Testis (tissue), 3 donors: ENCODE data around the gene PDPK1. TPM values are rescaled to one million over a fixed set of nuclear protein-coding genes. Genes with fewer than 3 reads are reported as not detected.
A peak's percentile ranks its signal among the peaks of the same experiment; 100 is the strongest.
"Not testable (repeated sequence)": the region's sequence is repeated elsewhere in the genome, so short reads cannot be mapped to it uniquely, and the experiment has no call there.

Experiments used
- DNase-seq: peaks from one replicate; pipeline ENCODE4 v3.0.0-alpha.2; 2019
- H3K27ac ChIP-seq, 2 donors: fragments of 200-600 bp; sonication (generic); one replicate each; pipeline ENCODE4 v1.5.1; 2019
- H3K27me3 ChIP-seq: fragments of 200-600 bp; sonication (generic); one replicate; pipeline ENCODE4 v1.5.1; 2019
- H3K36me3 ChIP-seq: fragments of 200-600 bp; sonication (generic); one replicate; pipeline ENCODE4 v1.5.1; 2017; ENCODE audit warnings: low read depth; ENCODE audit errors: missing control alignments
- H3K4me1 ChIP-seq: fragments of 200-600 bp; sonication (generic); one replicate; pipeline ENCODE4 v1.5.1; 2019
- H3K4me3 ChIP-seq, 2 donors: fragments of 200-600 bp; sonication (generic); one replicate each; pipeline ENCODE4 v1.5.1; 2017 to 2019
- H3K9me3 ChIP-seq: fragments of 200-600 bp; sonication (generic); one replicate; pipeline ENCODE4 v1.5.1; 2017
- POLR2A ChIP-seq: fragments of 450-650 bp; IDR thresholded peaks from one replicate; pipeline ENCODE4 v1.6.1; 2017; ENCODE audit warnings: antibody characterized with exemption, mild to moderate bottlenecking, moderate library complexity
- WGBS, 2 donors: methylation state at CpG; one replicate each; pipeline ENCODE4 v1.1.5; 2018; 5-methylcytosine and 5-hydroxymethylcytosine counted together
- intact Hi-C: fragments of 100-400 bp; cut with DNase I; formaldehyde crosslinking; loops from one replicate; pipeline ENCODE4 v1.15.1; 2023; ENCODE audit warnings: low total_unique reads
- polyA plus RNA-seq: library from polyadenylated mRNA; stranded (reverse); fragments of 350-450 nt; fragmentation: Illumina TruSeq; extraction: RNeasy Lipid Tissue Mini Kit (QIAGEN cat#74804); gene quantifications from one replicate; pipeline ENCODE4 v1.2.3, GENCODE V29; 2014; ENCODE audit warnings: low read depth, low replicate concordance; ENCODE audit not compliant: insufficient read depth
- total RNA-seq, 2 donors: library from RNA; depleted of rRNA; stranded (reverse); fragments of >200 nt; gene quantifications; one replicate each; pipeline ENCODE4 v1.2.3, GENCODE V29; 2016
- TF ChIP-seq, protein P1 (sequence below), 3 experiments: fragments of 450-650 bp in 2 of 3; fragments of 200-600 bp in 1 of 3; sonication (generic) in 1 of 3; IDR thresholded peaks; one replicate each; pipeline ENCODE4 v1.5.1; 2016 to 2019; ENCODE audit warnings: antibody characterized with exemption in 3 of 3, mild to moderate bottlenecking in 2 of 3, moderate library complexity in 1 of 3

The PDPK1 gene
- total and polyA plus RNA-seq, 3 donors from 2014 or later, result 53.0 to 75.3 (median 61.1) TPM

DNA sequence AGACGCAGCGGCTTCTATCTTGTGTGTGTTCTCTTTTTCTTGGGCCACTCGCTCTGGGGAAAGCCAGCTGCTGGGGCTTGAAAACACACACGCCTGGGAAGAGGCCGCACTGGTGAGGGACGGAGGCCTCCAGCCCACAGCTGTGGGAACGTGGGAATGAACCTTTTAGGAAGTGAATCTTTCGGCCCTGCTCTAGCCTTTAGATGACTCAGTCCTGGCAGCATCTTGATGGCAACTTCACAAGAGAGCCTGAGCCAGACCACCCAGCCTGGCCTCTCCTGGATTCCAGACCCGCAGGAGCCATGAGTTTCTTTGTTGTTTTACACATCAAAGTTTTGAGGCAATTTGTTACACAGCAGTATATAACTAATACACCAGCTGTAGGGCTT, 2.2 kb upstream of the PDPK1 start:
- peak; percentile 47 for DNase-seq
- H3K4me1 ChIP-seq, result peaks cover 9% of the 10 kb centered on the region
- TF ChIP-seq, protein P1, sequence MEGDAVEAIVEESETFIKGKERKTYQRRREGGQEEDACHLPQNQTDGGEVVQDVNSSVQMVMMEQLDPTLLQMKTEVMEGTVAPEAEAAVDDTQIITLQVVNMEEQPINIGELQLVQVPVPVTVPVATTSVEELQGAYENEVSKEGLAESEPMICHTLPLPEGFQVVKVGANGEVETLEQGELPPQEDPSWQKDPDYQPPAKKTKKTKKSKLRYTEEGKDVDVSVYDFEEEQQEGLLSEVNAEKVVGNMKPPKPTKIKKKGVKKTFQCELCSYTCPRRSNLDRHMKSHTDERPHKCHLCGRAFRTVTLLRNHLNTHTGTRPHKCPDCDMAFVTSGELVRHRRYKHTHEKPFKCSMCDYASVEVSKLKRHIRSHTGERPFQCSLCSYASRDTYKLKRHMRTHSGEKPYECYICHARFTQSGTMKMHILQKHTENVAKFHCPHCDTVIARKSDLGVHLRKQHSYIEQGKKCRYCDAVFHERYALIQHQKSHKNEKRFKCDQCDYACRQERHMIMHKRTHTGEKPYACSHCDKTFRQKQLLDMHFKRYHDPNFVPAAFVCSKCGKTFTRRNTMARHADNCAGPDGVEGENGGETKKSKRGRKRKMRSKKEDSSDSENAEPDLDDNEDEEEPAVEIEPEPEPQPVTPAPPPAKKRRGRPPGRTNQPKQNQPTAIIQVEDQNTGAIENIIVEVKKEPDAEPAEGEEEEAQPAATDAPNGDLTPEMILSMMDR (IDR thresholded peaks at IDR 0.05), result no peak
- TF ChIP-seq POLR2A, result no peak
- H3K4me3 ChIP-seq, result no peak overlapping the region
- 56 to 77% methylated on average over 9 of the region's 9 CpGs for WGBS, 2 donors
- no peaks in the 10 kb centered on the region for H3K27me3 ChIP-seq
- H3K27ac ChIP-seq, result peak overlapping the region in 1 of 2 donors; percentile 81
- H3K9me3 ChIP-seq, result no peaks in the 10 kb centered on the region
- H3K36me3 ChIP-seq, result no peaks in the 10 kb centered on the region
- intact Hi-C loops, result no loop called here

DNA sequence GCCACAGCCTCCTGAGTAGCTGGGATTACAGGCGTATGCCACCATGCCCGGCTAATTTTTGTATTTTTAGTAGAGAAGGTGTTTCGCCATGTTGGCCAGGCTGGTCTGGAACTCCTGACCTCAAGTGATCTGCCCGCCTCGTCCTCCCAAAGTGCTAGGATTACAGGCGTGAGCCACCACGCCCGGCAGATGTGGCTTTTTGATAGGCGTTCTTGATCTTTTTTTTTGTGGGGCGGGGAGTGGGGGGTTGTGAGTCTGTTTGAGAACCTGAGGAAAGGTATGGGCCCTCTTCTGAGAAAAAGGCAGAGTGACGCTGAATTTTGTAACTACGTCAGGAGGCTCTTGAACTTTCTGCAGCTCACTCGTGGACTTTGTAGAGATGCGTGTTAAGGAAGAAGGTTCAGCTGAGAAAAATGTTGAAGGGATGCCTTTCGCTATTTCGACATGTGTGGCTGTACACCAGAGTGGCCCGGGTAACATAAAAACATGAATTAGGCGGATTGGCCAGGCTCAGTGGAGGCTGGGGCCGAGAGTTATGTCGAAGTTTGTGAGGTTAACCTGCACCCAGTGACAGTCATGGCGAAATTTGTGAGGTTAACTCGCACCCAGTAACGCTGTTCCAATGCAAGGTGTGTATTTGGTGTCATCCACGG, 1.5 kb downstream of the PDPK1 start:
- WGBS, 2 donors, result 59 to 68% methylated on average over 24 of the region's 24 CpGs
- H3K4me3 ChIP-seq, intact Hi-C loops, H3K27me3 ChIP-seq, DNase-seq, H3K36me3 ChIP-seq, H3K9me3 ChIP-seq, H3K27ac ChIP-seq: not testable (repeated sequence)
- peaks cover 12% of the 10 kb centered on the region for H3K4me1 ChIP-seq

DNA sequence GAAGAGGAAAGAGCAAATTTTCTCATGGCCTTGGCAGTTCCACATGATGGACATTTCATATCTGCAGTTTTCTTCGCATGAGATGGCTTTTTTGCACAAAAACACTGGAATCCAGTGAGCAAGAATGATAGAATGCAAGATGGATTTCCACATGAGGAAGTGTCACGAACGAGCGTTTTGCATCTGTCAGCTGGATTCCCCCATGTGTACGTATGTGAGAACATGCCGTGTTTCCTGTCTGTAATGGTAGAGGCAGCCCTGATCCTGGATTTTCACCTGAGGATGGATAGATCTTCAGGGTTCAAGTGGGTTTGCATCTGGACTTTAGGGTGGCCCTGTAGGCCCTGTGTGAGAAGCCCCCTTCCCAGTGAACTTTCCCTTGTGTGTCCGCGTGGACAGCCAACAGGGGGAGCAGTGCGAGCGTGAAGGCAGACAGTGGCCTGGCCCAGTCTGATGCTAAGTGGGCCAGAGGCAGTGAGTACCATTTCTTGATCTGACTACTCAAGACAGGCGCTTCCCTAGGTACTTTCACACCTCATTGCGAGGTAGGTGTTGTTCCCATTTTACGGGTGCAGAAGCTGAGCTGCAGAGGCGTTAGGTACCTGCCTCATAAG, 2.1 kb downstream of the PDPK1 start:
- H3K27me3 ChIP-seq, H3K27ac ChIP-seq, intact Hi-C loops, H3K4me3 ChIP-seq, H3K36me3 ChIP-seq, H3K9me3 ChIP-seq: not testable (repeated sequence)
- peak; percentile 75 for DNase-seq
- peaks cover 12% of the 10 kb centered on the region for H3K4me1 ChIP-seq
- TF ChIP-seq, protein P1 (IDR thresholded peaks at IDR 0.05), result peak; percentile 16 to 34 (median 24)
- 32 to 37% methylated on average over 12 to 14 of the region's 14 CpGs for WGBS, 2 donors

DNA sequence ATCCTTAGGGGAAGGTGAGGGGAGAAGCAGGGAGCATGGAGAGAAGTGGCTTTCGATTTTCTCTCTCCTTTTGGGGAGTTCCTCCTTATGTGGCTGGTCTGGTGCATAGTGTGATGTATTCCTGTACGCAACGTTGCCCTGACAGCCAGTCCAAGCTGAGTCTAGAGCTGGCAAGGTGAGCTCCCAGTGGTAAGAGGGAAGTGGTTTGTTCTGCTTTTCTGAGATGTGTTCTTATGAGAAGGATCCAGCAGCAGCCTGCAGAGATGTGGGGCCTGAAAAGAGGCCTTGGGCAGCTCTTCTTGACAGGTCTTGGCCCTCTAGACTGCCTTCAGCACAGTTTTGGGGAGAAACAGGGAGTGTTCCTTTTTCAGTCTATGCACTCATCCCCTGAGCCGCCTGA, 3.1 kb downstream of the PDPK1 start:
- H3K4me1 ChIP-seq, result peaks cover 12% of the 10 kb centered on the region
- WGBS, 2 donors, result 60 to 74% methylated on average over 4 of the region's 4 CpGs
- DNase-seq, intact Hi-C loops, H3K4me3 ChIP-seq, H3K27me3 ChIP-seq, H3K27ac ChIP-seq, H3K9me3 ChIP-seq, H3K36me3 ChIP-seq: not testable (repeated sequence)

DNA sequence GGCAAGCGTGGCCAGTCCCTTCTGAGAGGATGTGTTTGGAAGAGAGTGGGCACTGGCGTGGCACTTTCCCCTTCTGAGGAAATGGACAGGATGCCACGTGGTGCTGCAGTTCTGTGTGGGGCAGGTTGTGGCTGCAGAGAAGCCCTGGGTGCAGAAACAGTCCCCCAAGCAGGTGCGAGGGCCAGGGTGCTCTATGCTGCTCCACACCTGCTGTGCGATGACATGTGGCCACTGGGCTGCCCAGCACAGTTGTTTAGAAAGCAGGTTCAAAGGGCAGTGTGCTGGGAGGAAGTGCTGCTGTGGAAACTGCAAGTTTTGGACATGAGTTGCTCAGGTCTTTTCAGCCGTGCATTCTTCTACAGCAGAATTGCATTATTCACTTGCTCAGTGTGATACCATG, 3.6 kb downstream of the PDPK1 start:
- not testable (repeated sequence) for H3K4me3 ChIP-seq

DNA sequence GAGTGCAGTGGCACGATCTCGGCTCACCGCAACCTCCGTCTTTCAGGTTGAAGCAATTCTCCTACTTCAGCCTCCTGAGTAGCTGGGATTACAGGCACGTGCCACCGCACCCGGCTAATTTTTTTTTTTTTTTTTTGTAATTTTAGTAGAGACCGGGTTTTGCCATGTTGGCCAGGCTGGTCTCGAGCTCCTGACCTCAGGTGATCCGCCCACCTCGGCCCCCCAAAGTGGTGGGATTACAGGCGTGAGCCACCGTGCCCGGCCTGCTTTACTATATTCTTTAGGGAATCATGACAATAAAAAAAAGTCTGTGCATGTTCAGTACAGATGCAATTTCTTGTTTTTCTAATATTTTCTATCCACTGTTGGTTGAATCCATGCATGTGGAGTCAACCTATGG, 6.0 kb downstream of the PDPK1 start:
- H3K36me3 ChIP-seq, H3K9me3 ChIP-seq, DNase-seq, intact Hi-C loops, H3K4me3 ChIP-seq, H3K27me3 ChIP-seq, H3K27ac ChIP-seq: not testable (repeated sequence)
- WGBS, 2 donors, result 76 to 77% methylated on average over 14 of the region's 14 CpGs
- peaks cover 12% of the 10 kb centered on the region for H3K4me1 ChIP-seq

More for the DNA sequence above, 3.6 kb downstream of the PDPK1 start:
- H3K36me3 ChIP-seq, H3K9me3 ChIP-seq, H3K27ac ChIP-seq, intact Hi-C loops, H3K27me3 ChIP-seq, DNase-seq: not testable (repeated sequence)
- WGBS, 2 donors, result 44 to 56% methylated on average over 1 to 6 of the region's 6 CpGs
- H3K4me1 ChIP-seq, result peaks cover 12% of the 10 kb centered on the region

DNA sequence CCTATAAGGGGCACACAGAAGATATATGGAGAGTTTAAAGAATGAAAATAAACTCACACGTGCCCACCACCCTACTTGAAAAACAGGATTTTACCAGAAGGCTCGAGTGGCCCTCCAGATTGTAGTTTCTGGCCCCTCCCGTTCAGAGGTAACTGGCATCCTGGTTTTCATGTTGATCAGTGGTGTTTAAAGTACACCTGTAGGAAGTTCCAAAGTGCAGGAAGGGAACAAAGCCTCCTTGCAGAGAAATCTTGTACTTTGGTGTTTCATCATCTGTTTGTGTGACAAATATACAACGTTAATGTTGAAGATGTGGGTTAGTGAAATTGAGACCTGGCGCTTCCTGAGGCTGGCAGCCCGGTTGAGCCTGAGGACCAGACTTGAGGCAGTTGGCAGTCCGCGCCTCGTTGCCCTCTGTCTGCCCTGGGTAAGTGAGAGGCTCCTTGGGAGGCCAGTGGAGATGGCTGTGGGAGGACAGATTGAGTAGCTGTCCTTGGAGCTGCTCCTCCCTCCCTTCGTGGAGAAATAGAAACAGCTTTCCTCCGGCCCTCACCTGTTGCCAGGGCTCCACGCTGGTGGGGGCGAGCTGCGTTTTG, 12.6 kb downstream of the PDPK1 start:
- H3K27me3 ChIP-seq, H3K9me3 ChIP-seq, H3K36me3 ChIP-seq, DNase-seq, H3K4me1 ChIP-seq, intact Hi-C loops, H3K27ac ChIP-seq, H3K4me3 ChIP-seq: not testable (repeated sequence)
- no CpG with 5 or more reads among the region's 14 CpGs for WGBS, 2 donors

DNA sequence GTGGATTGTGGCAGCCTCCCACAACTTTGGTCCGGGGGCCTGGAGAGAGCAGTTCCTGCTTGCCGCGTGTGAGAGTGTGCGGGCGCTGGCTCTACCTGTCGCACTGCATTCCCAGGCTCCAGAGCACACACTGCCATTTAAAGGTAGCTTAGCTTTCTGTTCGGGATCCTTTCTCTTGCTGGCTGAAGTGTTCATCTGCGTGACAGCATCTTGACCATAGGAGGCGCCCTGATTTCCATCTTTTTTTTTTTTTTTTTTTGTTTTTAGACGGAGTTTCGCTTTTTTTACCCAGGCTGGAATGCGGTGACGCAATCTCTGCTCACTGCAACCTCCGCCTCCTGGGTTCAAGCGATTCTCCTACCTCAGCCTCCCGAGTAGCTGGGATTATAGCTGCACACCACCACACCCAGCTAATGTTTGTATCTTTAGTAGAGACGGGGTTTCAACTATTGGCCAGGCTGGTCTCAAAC, 13.6 kb downstream of the PDPK1 start:
- H3K4me3 ChIP-seq, DNase-seq, intact Hi-C loops, H3K27me3 ChIP-seq, H3K4me1 ChIP-seq, H3K36me3 ChIP-seq, H3K9me3 ChIP-seq: not testable (repeated sequence)
- H3K27ac ChIP-seq, result peak overlapping the region in 1 of 2 donors; percentile 25
- 71 to 78% methylated on average over 12 to 14 of the region's 17 CpGs for WGBS, 2 donors

DNA sequence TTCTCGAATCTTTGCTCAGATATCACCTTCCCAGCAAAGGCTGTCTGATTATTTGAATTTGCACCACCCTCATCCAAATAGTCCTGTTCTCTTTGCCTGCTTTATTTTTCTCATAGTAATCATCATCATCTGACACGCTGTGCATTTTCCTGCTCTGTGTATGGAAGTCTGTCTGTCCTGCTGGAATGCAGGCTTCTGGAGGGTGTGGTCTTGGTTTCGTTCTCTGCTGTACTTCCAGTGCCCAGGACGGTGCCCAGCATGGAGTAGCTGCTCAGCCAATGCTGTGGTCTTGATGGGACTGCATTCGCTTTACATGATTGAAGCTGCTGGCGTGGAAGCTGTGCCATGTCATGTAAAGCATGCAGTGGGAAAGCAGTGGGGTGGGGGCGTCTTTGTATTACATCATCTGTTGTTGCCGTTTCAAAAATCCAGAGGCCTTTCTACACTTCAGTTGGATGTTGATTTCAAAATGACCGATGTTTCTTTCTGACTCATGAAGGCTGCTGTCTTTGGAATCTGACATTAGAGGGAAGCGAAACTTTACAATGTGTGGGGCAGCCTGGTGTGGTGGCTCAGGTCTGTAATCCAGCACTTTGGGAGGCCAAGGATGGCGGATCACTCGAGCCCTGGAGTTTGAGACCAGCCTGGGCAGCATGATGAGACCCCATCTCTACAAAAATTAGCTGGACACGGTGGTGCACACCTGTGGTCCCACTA, 17.0 kb downstream of the PDPK1 start:
- no CpG with 5 or more reads among the region's 13 CpGs for WGBS, 2 donors
- intact Hi-C loops, result not testable (repeated sequence)

More for the DNA sequence above, 17.0 kb downstream of the PDPK1 start:
- H3K36me3 ChIP-seq, DNase-seq, H3K4me3 ChIP-seq, H3K9me3 ChIP-seq, H3K27me3 ChIP-seq, H3K4me1 ChIP-seq, H3K27ac ChIP-seq: not testable (repeated sequence)
